KMS-11 (cell line): ENCODE data around the gene UBE2D1.

Source experiments
- H2AFZ ChIP-seq: fragments of 200-600 bp; sonication (generic); 2 replicates; pipeline ENCODE4 v1.6.1; 2016; ENCODE audit warnings: antibody characterized with exemption, mixed run types, low read depth
- H3K27ac ChIP-seq: fragments of 200-600 bp; sonication (generic); 2 replicates; pipeline ENCODE4 v1.6.1; 2016; ENCODE audit warnings: mild to moderate bottlenecking, mixed run types
- H3K27me3 ChIP-seq: fragments of 200-600 bp; sonication (generic); 2 replicates; pipeline ENCODE4 v1.6.1; 2017; ENCODE audit warnings: mild to moderate bottlenecking, low read depth, mixed run types, moderate library complexity; ENCODE audit not compliant: insufficient read depth
- H3K36me3 ChIP-seq: fragments of 200-600 bp; sonication (generic); 2 replicates; pipeline ENCODE4 v1.6.1; 2017; ENCODE audit warnings: mild to moderate bottlenecking, mixed run types; ENCODE audit not compliant: insufficient read depth
- H3K4me1 ChIP-seq: fragments of 200-600 bp; sonication (generic); 2 replicates; pipeline ENCODE4 v1.6.1; 2016; ENCODE audit warnings: mild to moderate bottlenecking, low read depth, mixed run types; ENCODE audit not compliant: poor library complexity, severe bottlenecking
- H3K4me2 ChIP-seq: fragments of 200-600 bp; sonication (generic); 2 replicates; pipeline ENCODE4 v1.7.0; 2016; ENCODE audit warnings: mild to moderate bottlenecking, mixed run types
- H3K4me3 ChIP-seq: fragments of 200-600 bp; sonication (generic); IDR thresholded peaks from 2 replicates; pipeline ENCODE4 v1.6.1; 2017; ENCODE audit warnings: low read depth, low read length, mixed read lengths; ENCODE audit not compliant: insufficient read depth
- H3K79me2 ChIP-seq: fragments of 200-600 bp; sonication (generic); 2 replicates; pipeline ENCODE4 v1.6.1; 2016; ENCODE audit warnings: low read depth, mixed run types; ENCODE audit not compliant: insufficient read depth
- H3K9ac ChIP-seq: fragments of 200-600 bp; sonication (generic); 2 replicates; pipeline ENCODE4 v1.6.1; 2016; ENCODE audit warnings: mild to moderate bottlenecking, mixed run types
- H4K20me1 ChIP-seq: fragments of 200-600 bp; sonication (generic); 2 replicates; pipeline ENCODE4 v1.6.1; 2016; ENCODE audit warnings: mild to moderate bottlenecking, mixed run types; ENCODE audit not compliant: insufficient read depth
- TF ChIP-seq, protein P1 (sequence below): fragments of 200-600 bp; sonication (generic); conservative IDR thresholded peaks from 2 replicates; pipeline ENCODE4 v1.6.1; 2017; ENCODE audit warnings: low read depth, mild to moderate bottlenecking, antibody characterized with exemption, low read length, moderate library complexity, mixed read lengths

UBE2D1 gene

DNA sequence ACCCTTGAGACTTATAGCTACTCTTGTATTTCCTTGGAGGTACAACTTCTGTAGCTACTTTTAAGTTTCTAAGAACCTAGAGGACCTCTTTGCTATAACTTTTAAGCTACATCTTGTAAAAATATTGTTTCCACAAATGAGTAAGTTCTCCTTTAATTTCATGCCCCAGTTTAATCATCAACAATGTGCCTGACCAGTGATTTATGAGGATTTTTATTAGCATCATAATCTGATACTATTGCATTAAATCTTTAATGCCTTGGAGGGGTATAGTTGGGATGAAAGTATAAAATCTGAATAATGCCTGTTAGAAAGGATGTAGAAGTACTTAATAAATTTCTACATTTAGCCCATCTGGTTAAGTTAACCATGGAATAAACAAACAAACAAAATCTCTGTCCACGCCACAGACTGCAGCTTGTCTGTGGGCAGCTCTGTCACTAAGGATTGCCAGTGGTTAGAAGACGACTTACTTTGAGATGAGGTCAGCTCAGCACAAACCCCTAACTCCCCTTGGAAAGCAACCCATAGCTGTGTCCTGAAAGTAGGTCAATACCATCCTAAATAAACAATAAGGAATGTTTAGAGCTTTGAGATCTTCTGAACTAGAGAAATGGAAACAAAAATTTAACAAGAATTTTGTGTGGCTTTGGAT lies 18.3 kb downstream of the UBE2D1 start:
- H3K36me3 ChIP-seq = no peaks in the 10 kb centered on the region
- H3K27ac ChIP-seq = no peak overlapping the region
- TF ChIP-seq, protein P1, sequence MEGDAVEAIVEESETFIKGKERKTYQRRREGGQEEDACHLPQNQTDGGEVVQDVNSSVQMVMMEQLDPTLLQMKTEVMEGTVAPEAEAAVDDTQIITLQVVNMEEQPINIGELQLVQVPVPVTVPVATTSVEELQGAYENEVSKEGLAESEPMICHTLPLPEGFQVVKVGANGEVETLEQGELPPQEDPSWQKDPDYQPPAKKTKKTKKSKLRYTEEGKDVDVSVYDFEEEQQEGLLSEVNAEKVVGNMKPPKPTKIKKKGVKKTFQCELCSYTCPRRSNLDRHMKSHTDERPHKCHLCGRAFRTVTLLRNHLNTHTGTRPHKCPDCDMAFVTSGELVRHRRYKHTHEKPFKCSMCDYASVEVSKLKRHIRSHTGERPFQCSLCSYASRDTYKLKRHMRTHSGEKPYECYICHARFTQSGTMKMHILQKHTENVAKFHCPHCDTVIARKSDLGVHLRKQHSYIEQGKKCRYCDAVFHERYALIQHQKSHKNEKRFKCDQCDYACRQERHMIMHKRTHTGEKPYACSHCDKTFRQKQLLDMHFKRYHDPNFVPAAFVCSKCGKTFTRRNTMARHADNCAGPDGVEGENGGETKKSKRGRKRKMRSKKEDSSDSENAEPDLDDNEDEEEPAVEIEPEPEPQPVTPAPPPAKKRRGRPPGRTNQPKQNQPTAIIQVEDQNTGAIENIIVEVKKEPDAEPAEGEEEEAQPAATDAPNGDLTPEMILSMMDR = no peak
- H3K27me3 ChIP-seq = no peaks in the 10 kb centered on the region
- H3K4me1 ChIP-seq = peaks cover 8% of the 10 kb centered on the region
- H3K9ac ChIP-seq = no peak overlapping the region
- H4K20me1 ChIP-seq = no peaks in the 10 kb centered on the region
- H3K4me2 ChIP-seq = no peak overlapping the region
- no peak overlapping the region for H2AFZ ChIP-seq
- 0 out of 2 replicates have a peak, but pooled peaks cover 4% of the 10 kb centered on the region for H3K79me2 ChIP-seq
- H3K4me3 ChIP-seq = no peak overlapping the region

DNA sequence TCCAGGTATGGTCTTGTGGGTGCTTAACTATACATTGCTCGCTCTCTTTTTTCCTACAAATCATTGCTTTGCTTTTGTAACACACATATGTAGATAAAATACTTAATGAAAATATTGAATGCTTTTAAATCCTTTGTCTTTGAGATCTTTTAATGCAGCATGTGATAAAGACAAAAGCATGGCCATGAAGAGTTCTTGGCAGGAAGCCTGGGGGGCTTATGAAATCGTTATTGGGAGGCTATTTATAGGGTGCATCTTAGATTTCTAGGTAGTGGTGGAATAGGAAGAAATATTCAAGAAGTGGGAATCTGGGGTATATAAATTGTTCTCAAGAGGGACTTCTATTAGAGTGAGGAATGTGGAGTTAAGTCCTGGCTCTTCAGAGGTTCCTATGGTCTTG lies 21.9 kb downstream of the UBE2D1 start:
- Histone ChIP-seq H3K4me1 (peaks cover 8% of the 10 kb centered on the region), H4K20me1 (no peaks in the 10 kb centered on the region), H3K36me3 (no peaks in the 10 kb centered on the region), H3K27me3 (no peaks in the 10 kb centered on the region), H3K4me3 (no peak overlapping the region), H3K4me2 (no peak overlapping the region), H2AFZ (no peak overlapping the region), H3K9ac (no peak overlapping the region), H3K79me2 (no peaks in the 10 kb centered on the region), H3K27ac (no peak overlapping the region)
- TF ChIP-seq, protein P1 = no peak

DNA sequence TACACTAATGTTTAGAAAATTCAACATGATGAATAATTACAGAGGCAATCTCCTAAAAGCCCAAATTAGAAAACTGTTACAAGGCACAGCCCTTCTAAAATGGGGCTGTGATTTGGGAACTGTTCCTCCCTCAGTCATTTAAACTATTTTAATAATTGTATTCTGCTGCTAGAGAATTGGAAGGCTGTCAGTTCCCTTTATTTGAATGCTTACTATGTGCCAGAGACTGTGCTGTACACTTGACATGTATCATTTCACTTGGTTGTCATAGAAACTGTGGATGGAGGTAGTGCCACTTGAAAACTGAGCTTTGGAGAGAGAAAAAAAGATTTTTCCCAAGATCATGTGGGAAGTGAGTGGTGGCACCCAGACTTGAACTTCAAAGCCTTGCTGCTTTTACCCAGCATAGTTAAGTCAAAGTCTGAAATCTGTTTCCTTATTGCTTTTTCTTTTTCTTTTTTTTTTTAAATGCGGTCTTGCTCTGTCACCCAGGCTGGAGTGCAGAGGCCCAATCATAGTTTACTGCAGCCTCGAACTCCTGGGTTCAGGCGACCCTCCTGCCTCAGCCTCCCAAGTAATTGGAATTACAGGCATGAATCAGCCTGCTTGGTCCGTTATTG lies 23.6 kb downstream of the UBE2D1 start:
- peaks cover under 1% of the 10 kb centered on the region for H3K4me1 ChIP-seq

DNA sequence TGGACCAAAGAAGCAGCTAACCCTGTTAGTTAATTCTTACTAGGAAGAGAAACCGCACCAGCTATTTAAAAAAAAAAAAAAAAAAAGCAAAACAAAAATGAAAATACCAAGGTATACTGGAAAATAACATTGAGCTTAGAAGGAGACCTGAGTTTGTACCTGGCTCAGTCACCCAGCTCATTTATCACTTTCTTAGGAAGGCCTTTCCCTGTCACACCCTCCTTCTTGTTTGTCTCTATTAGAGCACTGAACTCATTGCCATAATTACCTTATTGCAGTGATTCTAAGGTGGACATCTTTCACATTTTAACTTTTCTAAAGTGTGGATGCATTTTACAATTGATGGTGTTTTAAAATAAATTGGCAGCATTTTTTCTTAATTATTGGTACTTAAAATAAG lies 24.1 kb downstream of the UBE2D1 start:
- Histone ChIP-seq H3K9ac (no peak overlapping the region), H3K79me2 (no peaks in the 10 kb centered on the region), H3K4me2 (no peak overlapping the region), H3K27ac (no peak overlapping the region), H3K4me3 (no peak overlapping the region), H3K27me3 (no peaks in the 10 kb centered on the region), H2AFZ (no peak overlapping the region), H3K36me3 (no peaks in the 10 kb centered on the region), H4K20me1 (no peaks in the 10 kb centered on the region), H3K4me1 (no peaks in the 10 kb centered on the region)
- TF ChIP-seq, protein P1 = no peak

More for the DNA sequence above, 23.6 kb downstream of the UBE2D1 start:
- H3K4me3 ChIP-seq = no peak overlapping the region
- no peak overlapping the region for H2AFZ ChIP-seq
- TF ChIP-seq, protein P1 = no peak
- no peaks in the 10 kb centered on the region for H3K79me2 ChIP-seq
- no peak overlapping the region for H3K27ac ChIP-seq
- no peak overlapping the region for H3K4me2 ChIP-seq
- no peaks in the 10 kb centered on the region for H3K27me3 ChIP-seq
- H3K9ac ChIP-seq = no peak overlapping the region
- no peaks in the 10 kb centered on the region for H4K20me1 ChIP-seq
- no peaks in the 10 kb centered on the region for H3K36me3 ChIP-seq
